Measurements from ENCODE around the gene SEMA3G. TPM values are rescaled to one million over a fixed set of nuclear protein-coding genes. Genes with fewer than 3 reads are reported as not detected.

The SEMA3G gene
- total RNA-seq, 1 experiment from 2014 or later = not detected

- DNase-seq (ENCODE audit: low read depth) = no peak
- in situ Hi-C loops (cut with HindIII; ENCODE audit: low pct_unique_long_range_greater_than_20kb, low sequenced_read_pairs) = no loop called here
These were observed 40.9 kb downstream of the SEMA3G start for GRCh38 chr3:52403955-52404354.

- DNase-seq (ENCODE audit: low read depth) = no peak
- in situ Hi-C loops (cut with HindIII; ENCODE audit: low pct_unique_long_range_greater_than_20kb, low sequenced_read_pairs) = no loop called here
These were observed 41.5 kb downstream of the SEMA3G start for GRCh38 chr3:52403271-52403841.

- in situ Hi-C loops (cut with HindIII; ENCODE audit: low pct_unique_long_range_greater_than_20kb, low sequenced_read_pairs) = no loop called here
- DNase-seq (ENCODE audit: low read depth) = no peak
These were observed 42.1 kb downstream of the SEMA3G start for GRCh38 chr3:52402706-52403270.

GRCh38 chr3:52402101-52402521 lies 42.8 kb downstream of the SEMA3G start:
- in situ Hi-C loops (cut with HindIII; ENCODE audit: low pct_unique_long_range_greater_than_20kb, low sequenced_read_pairs) = no loop called here
- DNase-seq (ENCODE audit: low read depth) = no peak

- DNase-seq (ENCODE audit: low read depth) = no peak
- in situ Hi-C loops (cut with HindIII; ENCODE audit: low pct_unique_long_range_greater_than_20kb, low sequenced_read_pairs) = no loop called here
These were observed 43.4 kb downstream of the SEMA3G start for GRCh38 chr3:52401551-52401950.

GRCh38 chr3:52401021-52401420 lies 43.9 kb downstream of the SEMA3G start:
- DNase-seq (ENCODE audit: low read depth) = no peak
- in situ Hi-C loops (cut with HindIII; ENCODE audit: low pct_unique_long_range_greater_than_20kb, low sequenced_read_pairs) = no loop called here

- in situ Hi-C loops (cut with HindIII; ENCODE audit: low pct_unique_long_range_greater_than_20kb, low sequenced_read_pairs) = no loop called here
- DNase-seq (ENCODE audit: low read depth) = no peak
These were observed 44.6 kb downstream of the SEMA3G start for GRCh38 chr3:52400275-52400793.

GRCh38 chr3:52399593-52399992 lies 45.3 kb downstream of the SEMA3G start:
- in situ Hi-C loops (cut with HindIII; ENCODE audit: low pct_unique_long_range_greater_than_20kb, low sequenced_read_pairs) = no loop called here
- no peak for DNase-seq (ENCODE audit: low read depth)

GRCh38 chr3:52399131-52399530 lies 45.8 kb downstream of the SEMA3G start:
- DNase-seq (ENCODE audit: low read depth) = no peak
- in situ Hi-C loops (cut with HindIII; ENCODE audit: low pct_unique_long_range_greater_than_20kb, low sequenced_read_pairs) = no loop called here

- in situ Hi-C loops (cut with HindIII; ENCODE audit: low pct_unique_long_range_greater_than_20kb, low sequenced_read_pairs) = no loop called here
These were observed 46.2 kb downstream of the SEMA3G start for GRCh38 chr3:52398670-52399081.

GRCh38 chr3:52397676-52398399 lies 47.1 kb downstream of the SEMA3G start:
- no peak for DNase-seq (ENCODE audit: low read depth)
- in situ Hi-C loops (cut with HindIII; ENCODE audit: low pct_unique_long_range_greater_than_20kb, low sequenced_read_pairs) = no loop called here

More at GRCh38 chr3:52398670-52399081, 46.2 kb downstream of the SEMA3G start:
- DNase-seq (ENCODE audit: low read depth) = no peak

- DNase-seq (ENCODE audit: low read depth) = no peak
- in situ Hi-C loops (cut with HindIII; ENCODE audit: low pct_unique_long_range_greater_than_20kb, low sequenced_read_pairs) = no loop called here
These were observed 47.9 kb downstream of the SEMA3G start for GRCh38 chr3:52396907-52397591.

- in situ Hi-C loops (cut with HindIII; ENCODE audit: low pct_unique_long_range_greater_than_20kb, low sequenced_read_pairs) = no loop called here
These were observed 48.6 kb downstream of the SEMA3G start for GRCh38 chr3:52396011-52396906.

GRCh38 chr3:52395503-52395865 lies 49.4 kb downstream of the SEMA3G start:
- in situ Hi-C loops (cut with HindIII; ENCODE audit: low pct_unique_long_range_greater_than_20kb, low sequenced_read_pairs) = no loop called here
- DNase-seq (ENCODE audit: low read depth) = no peak

More at GRCh38 chr3:52396011-52396906, 48.6 kb downstream of the SEMA3G start:
- DNase-seq (ENCODE audit: low read depth) = no peak

- in situ Hi-C loops (cut with HindIII; ENCODE audit: low pct_unique_long_range_greater_than_20kb, low sequenced_read_pairs) = no loop called here
- no peak for DNase-seq (ENCODE audit: low read depth)
These were observed 50.0 kb downstream of the SEMA3G start for GRCh38 chr3:52394751-52395502.

- no peak for DNase-seq (ENCODE audit: low read depth)
- in situ Hi-C loops (cut with HindIII; ENCODE audit: low pct_unique_long_range_greater_than_20kb, low sequenced_read_pairs) = no loop called here
These were observed 50.8 kb downstream of the SEMA3G start for GRCh38 chr3:52393959-52394670.

All from Caki2 (cell line).